Breast epithelium (tissue), 3 donors: ENCODE results near the gene ARHGAP31.

Experiments
- POLR2A ChIP-seq: fragments of 450-650 bp; IDR thresholded peaks from one replicate; pipeline ENCODE4 v1.6.1; 2016; ENCODE audit warnings: antibody characterized with exemption, mild to moderate bottlenecking, moderate library complexity
- TF ChIP-seq, protein P1 (sequence below), 3 donors: fragments of 450-650 bp; IDR thresholded peaks; one replicate each; pipeline ENCODE4 v1.5.1; 2016 to 2017; ENCODE audit warnings: antibody characterized with exemption in 3 of 3, mild to moderate bottlenecking in 3 of 3, moderate library complexity in 3 of 3

DNA sequence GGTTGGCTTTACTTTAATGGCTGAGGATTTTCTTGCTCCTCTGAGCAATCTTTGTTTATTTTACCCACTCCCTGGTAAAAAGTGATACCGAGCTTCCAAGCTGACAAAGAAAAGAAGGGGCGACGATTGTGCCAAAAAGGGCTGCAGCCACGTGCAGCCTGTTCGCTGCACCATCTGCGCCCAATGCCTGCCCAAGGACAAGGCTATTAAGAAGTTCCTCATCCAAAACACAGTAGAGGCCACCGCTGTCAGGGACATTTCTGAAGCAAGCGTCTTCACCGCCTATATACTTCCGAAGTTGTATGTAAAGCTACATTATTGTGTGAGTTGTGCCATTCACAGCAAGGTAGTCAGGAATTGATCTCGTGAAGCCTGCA, 4.4 kb downstream of the ARHGAP31 start:
- TF ChIP-seq, protein P1, sequence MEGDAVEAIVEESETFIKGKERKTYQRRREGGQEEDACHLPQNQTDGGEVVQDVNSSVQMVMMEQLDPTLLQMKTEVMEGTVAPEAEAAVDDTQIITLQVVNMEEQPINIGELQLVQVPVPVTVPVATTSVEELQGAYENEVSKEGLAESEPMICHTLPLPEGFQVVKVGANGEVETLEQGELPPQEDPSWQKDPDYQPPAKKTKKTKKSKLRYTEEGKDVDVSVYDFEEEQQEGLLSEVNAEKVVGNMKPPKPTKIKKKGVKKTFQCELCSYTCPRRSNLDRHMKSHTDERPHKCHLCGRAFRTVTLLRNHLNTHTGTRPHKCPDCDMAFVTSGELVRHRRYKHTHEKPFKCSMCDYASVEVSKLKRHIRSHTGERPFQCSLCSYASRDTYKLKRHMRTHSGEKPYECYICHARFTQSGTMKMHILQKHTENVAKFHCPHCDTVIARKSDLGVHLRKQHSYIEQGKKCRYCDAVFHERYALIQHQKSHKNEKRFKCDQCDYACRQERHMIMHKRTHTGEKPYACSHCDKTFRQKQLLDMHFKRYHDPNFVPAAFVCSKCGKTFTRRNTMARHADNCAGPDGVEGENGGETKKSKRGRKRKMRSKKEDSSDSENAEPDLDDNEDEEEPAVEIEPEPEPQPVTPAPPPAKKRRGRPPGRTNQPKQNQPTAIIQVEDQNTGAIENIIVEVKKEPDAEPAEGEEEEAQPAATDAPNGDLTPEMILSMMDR (IDR thresholded peaks at IDR 0.05): no peak
- no peak for TF ChIP-seq POLR2A
